NCI-H146 treated with DMSO at 0.1 percent for 48 hours (cell line): ENCODE data around the gene CXCL11.
"Not testable (repeated sequence)": the region's sequence is repeated elsewhere in the genome, so short reads cannot be mapped to it uniquely, and the experiment has no call there.

Experiments
- DNase-seq: peaks from one replicate; lab custom pipeline; 2025; ENCODE audit not compliant: unreplicated experiment; lab: John Stamatoyannopoulos, UW

CXCL11 gene

DNA sequence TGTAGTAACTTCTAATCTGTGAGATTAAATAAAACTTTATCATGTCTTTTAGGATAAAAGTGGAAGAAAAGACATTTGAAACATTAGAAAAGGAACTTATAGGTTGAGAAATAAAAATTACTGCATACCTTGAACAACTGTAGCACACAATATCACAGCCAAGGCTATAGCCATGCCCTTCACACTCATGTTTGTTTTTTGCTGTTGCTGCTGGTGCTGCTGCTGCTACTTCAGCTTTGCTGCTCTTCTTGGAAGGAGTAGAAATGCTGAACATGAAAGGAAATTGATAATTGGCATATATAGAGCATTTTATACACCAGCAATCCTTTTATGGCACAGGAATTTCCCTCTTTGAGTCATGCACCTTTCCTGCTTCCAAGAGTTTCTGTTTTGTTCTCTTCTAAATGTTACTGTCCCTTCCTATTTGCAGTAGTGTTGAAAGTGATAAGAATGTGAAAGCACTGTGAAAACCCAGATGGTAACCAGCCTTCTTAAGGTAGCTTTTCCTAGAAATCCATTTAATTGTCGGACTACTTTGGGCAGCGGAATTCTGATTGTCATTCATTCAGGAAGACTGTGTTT lies at the start of gene CXCL11:
CXCL11 (minus strand) TSS at position 272 of the 582 bp plus-strand sequence; CDS start at position 189, 83 bp downstream.
- no peak for DNase-seq

DNA sequence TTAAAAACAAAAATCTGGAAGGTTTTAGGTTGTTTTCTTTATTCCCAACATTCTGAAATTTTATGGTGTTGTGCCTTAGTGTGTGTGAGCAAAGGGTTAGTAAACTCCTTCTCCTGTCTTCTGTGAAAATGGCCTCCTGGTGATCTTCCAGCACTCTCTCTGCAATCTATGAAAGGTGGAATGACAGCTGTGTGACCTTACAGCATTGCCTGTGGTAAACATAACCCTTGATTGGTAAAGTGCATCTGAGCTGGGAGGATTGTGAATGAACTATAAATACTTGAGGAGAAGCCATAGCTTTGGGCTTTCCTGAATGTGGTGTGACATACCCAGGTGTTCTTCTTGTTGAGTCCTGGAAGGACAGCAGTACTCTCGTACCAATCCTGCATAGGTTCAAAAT lies 48.7 kb upstream of the CXCL11 start:
- no peak for DNase-seq

DNA sequence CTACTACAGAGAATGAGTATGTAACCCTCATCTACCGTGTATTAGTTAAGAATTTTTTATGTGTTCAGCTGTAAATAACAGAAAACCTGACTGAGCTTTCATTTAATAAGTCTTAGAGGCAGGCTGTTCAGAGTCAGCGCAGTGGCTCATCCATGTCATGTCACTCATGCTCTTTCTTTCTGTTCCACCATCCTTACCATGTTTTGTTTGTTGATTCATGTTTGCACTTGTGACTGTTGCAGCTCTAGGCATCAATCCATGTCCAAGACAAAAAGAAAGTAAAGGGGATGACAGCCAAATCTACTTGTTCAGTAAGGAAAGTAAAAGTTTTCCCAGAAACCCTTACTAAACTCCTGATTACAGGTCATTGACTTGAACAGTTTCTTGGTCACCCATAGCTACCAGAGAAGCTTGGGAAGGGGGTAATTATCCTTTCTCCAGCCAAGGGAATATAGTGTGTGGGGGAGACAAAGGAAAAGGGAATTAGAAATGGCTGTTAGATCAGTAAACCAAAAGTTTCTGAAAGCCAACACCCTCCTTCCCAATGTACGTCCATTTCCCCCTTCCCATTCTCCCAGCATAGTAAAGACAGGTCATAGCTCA lies 47.6 kb upstream of the CXCL11 start:
- DNase-seq: no peak

DNA sequence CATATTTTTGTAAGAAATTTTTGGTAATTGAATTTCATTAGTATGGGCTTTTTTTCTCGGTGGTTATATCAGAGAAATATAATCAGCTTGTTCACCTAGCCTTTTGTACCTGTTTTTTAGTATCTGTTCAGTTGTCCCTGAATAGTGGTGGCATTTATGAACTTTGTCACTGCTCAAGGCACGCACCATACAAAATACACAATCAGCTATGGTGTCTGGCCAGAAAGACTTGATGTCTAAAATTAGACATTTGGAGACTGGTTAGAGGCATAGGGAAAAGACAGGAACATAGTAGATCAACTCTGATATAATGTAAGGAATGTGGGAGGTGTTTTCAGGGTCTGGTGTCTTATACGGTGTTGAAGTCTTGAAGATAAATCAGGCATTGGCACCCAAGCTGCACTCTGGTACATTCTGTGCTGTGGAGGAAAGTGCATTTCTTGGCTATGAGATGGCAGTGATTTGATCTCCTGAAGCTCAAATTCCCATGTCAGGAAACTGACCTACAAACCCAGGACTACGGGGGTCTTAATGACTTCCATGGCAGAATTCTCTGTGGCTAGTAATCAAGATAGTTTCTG lies 42.3 kb upstream of the CXCL11 start:
- DNase-seq: no peak

DNA sequence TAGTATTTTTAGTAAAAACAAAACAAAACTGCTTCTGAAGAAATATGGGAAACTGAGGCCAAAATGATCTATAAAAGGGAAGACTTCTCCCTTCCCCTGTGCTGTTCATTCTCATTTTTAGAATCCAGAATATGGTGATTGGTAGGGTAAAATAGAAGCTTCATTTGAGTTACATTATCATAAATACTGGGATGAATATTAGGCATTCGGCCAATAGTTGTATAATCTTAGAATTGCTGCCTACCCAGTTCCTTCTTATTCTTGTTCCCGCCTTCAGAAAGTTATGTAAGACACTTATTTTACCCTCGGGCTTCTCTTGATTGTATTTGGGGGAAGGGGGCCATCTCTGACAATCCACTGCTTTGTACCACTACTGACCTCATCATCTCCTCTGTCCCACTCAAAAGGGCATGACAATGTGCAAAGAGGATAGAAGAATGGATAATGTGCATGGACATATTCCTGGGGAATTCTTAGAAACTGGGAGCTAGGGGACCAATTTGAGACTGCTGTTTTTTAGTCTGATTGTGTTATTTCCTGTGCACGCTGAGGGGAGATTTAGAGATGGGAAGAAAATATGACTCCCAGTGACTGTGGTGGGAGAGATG lies 39.2 kb upstream of the CXCL11 start:
- no peak for DNase-seq

DNA sequence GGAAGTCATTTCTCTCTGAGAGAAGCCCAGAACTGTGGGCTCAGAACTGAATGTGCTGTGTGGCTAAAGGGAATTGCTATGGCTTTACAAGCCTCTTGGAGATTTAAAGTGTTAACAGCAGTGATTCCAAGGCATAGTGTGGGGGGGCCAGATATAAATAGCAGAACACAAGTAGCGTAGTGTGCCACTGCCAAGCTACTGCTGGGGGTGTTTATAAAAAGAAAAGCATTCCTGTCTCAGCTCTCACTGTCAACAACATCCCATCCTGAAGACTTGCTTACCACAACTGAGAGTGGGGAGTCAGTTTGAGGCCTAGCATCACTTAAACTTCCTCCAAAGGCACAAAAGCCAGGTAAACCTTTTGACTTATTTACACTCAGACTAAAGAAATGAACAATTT lies 38.6 kb upstream of the CXCL11 start, which contains the start of gene ART3:
ART3 (plus strand) TSS at position 242 of the 400 bp plus-strand sequence. CDS start 1,181 bp downstream, outside the sequence.
- DNase-seq: no peak

DNA sequence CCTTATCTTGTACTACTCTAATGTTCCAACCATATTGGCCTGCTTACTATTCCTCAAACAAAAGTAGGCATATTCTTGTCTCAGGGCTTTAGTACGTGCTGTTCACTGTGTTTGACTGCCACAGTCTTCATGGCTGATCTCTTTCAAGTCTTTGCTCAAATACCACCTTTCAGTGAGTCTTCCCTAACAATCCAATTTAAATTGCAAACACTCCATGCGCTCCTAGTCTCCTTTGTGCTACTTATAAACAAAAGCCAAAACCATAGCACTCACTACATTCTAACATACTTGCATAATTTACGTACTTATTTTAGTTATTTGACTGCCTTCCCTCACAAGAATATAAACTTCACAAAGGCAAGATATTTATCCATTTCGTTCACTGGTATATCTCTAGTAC lies 36.9 kb upstream of the CXCL11 start:
- no peak for DNase-seq

DNA sequence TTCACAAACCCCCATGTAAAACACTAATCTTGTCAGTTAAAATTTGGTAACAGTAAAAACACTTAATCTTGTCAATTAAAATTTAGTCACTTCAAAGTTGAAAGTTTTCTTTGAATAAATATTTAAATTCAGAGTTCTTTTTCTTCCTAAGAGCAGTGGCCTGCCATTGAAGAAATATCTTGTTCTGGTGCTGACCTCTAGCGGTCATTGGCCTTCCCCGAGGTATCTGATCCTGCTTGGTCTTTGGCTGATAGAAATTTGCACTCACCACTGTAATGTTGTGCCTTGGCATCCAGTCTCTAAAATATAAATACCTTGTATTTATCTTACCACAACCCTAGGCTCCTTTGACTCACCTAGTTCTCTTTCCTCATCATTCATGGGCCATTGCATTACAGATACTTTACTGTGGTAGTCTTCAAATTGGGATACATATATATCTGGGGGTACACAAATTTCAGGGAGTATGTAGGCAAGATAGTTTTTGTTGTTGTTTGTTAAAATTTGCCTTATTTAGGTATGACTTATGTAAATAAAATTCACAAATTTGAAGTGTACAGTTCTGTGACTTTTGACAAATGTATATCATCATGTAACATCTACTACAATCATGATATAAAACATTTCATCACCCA lies 31.9 kb upstream of the CXCL11 start:
- DNase-seq: peak; percentile 40

DNA sequence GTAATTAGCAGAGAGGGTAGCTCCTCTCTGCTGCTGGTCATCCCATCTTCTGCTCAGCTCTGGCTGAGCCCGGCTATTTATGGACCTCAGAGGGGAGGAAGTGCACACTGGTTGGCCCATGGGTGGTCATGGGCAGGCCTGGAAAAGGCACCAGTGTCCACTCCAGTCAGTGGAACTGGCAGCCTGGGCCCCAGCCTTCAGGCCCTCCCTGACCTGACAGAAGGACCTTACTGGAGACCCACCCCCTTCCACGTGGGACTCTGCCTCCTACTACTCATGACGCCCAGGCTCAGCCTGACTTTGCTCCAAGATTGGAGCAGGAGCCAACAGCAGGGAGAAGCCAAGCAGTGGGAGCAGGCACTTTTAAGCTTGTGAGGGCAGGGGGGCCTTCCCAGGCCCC lies 30.7 kb upstream of the CXCL11 start:
- DNase-seq: no peak

DNA sequence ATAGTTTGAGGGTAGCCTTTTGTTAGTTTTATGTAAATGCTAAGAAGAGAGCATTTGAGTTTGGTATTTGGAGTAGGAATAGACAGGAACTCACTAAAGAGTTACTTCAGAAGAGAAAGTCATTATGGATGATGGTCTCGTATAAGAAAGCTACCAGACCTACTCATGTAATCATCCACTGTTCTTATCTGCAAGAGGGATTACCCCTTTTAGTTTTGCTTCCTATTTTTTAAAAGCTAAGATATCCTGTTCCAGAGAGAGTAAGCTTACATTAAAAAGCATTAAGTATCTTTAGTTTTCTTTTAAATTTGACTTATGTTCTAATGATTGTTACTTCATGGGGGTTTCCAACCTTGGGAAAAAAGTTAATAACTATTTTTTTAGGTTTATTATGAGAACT lies 26.1 kb upstream of the CXCL11 start:
- DNase-seq: no peak

DNA sequence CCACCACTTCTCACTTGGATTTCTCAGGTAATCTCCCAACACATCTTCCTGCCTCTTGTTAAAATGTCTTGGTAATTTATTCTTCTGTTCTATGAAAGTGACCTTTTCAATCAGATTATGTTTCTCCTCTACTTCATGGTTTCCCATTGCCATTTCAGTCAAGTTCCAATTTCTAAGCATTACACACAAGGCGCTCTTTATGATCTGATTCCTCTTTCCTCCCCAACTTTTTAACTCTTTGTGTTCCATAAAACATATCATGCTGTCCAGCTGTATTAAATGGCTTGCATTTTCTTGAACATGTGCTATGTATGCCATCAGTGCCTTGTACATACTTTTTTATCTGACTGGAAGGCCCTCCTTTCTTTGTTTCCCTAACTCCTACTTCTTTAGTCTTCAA lies 25.6 kb upstream of the CXCL11 start:
- no peak for DNase-seq

DNA sequence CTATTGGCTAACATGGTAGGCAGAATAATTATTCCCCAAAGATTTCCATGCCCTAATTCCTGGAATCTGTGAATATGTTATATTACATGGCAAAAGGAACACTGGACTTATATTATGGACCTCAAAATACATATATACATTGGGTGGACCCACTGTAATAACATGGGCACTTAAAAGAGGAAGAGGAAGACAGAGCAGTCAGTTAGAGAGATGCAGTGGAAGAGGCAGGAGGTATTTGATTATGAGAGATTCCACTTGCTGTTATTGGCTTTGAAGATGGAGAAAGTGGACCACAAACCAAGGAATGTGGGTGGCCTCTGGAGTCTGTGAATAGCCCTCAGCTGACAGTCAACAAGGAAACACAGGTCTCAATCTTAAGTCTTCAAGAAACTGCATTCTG lies 24.6 kb upstream of the CXCL11 start:
- DNase-seq: no peak

DNA sequence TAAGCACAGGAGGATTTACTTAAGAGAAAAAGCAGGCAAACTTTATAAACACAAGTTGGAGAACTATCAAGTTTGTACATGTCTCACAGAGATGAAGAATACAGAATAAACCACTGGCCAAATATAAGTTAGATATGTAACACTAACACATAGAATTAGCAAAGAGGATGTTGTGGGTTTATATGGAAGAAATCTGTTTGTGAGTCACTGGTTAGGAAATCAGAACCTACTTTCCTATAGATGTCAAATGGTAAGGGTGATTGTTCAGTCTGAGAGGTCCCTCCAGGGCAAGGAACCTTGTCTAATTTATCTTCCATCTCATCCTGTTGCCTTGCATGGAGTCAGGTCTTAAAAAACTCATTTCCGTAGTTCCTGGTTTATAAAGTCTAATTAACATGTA lies 23.9 kb upstream of the CXCL11 start:
- DNase-seq: no peak

DNA sequence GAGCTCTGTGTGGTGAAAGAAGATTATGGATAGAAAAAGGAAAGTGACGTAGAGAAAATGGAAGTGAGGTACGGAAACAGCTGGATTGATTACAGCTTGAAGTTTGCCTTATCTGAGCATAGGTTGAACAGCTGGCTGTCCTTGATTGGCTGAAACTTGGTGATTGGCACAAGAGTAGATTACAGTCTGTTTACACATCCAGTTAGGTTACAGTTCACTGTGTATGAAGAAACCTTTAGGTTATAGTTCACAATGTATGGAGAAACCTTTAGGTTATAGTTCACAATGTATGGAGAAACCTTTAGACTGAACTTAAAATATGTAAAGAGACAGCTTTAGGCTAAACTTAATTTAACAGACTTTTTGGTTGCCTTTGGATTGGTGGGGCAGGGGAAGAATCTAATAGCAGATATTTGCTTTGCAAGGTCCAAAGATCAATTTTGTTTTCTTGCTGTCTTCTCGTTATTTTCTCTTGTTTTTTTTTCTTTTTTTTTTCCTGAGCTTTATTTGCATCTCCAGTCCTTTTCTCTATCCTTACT lies 23.1 kb upstream of the CXCL11 start:
- DNase-seq: no peak

DNA sequence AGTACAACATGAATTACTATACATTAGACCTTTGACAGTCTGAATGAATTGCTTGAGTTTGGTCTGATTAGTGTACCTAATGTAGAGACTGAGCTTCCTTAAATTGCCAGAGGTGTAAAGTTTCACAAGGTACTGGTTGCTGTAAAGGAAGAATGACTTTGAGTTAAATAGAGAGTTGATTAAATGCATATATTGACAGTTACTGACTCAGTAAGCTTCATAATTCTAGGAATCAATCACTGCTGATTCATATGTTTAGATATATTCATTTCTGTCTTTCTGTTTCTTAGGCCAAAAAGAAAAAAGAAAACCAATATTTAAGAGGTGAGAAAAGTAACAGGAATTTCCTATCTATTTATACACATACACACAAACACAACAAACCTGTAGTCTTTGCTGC lies 22.4 kb upstream of the CXCL11 start:
- no peak for DNase-seq

DNA sequence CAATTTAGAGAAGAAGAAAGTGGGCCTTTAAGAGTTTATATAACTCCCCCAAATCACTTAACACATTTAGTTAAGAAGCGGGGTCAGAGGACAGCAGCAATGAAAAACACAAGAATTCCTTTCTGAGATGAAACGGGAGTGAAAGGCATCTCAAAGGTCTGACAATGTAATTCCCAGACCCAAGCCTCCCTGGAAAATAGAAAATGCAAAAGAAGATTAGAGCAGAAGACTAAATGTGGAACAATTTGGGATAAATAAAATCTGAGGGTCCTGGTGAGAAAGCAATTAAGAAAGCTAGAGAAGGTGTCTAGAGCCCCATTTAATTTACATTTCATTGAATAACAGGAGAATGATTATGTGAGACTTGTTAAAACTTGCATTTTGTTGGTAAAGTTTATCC lies 19.6 kb upstream of the CXCL11 start:
- no peak for DNase-seq

DNA sequence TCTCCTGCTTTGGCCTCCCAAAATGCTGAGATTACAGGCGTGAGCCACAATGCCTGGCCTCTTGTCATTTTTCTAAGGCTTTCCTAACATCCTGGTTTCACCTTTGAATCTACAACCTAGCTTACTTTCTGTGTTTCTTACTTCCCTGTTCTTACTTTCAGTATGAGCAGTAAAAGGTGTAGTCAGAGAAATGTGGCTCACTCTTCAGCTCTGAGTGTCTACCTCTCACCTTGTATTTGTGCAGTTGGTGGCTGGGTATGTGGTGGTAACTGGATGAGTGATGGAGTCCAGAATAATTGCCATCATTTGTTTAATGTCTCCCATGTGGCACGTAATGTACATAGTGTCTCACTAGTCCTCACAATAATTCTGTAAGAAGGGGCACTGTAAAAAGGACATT lies 19.1 kb upstream of the CXCL11 start:
- DNase-seq: no peak

DNA sequence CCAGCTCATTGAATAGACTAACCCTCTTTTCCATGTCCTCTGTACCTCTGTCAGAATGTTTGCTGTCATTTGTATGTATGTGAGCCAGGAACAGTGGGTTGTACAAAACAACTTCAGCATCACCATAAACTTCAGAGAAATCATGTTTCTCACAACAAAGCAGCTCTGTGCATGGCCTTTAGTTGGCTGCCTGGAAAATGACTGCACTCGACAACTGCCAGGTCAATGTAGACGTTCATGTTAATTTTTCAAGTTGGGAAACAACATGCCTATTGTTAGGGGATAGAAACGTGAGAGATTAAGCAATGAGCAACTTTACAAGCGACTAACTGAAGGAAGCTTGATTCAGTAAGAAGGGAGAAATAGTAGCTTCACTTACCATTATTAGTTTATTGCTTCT lies 17.9 kb upstream of the CXCL11 start:
- no peak for DNase-seq

DNA sequence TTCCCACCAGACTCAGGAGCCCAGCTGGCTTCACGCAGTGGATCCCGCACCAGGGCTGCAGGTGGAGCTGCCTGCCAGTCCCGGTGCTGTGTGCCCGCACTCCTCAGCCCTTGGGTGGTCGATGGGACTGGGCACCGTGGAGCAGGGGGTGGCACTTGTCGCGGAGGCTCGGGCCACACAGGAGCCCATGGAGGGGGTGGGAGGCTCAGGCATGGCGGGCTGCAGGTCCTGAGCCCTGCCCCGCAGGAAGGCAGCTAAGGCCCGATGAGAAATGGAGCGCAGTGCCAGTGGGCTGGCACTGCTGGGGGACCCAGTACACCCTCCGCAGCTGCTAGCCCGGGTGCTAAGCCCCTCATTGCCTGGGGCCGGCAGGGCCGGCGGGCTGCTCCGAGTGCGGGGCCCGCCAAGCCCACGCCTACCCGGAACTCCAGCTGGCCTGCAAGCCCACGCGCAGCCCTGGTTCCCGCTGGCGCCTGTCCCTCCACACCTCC lies 14.7 kb upstream of the CXCL11 start:
- not testable (repeated sequence) for DNase-seq

DNA sequence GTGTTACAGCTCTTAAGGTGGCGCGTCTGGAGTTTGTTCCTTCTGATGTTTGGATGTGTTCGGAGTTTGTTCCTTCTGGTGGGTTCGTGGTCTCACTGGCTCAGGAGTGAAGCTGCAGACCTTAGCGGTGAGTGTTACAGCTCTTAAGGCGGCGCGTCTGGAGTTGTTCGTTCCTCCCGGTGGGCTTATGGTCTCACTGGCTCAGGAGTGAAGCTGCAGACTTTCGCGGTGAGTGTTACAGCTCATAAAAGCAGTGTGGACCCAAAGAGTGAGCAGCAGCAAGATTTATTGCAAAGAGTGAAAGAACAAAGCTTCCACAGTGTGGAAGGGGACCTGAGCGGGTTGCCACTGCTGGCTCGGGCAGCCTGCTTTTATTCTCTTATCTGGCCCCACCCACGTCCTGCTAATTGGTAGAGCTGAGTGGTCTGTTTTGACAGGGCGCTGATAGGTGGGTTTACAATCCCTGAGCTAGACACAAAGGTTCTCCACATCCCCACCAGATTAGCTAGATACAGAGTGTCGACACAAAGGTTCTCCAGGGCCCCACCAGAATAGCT lies 14.1 kb upstream of the CXCL11 start:
- not testable (repeated sequence) for DNase-seq

DNA sequence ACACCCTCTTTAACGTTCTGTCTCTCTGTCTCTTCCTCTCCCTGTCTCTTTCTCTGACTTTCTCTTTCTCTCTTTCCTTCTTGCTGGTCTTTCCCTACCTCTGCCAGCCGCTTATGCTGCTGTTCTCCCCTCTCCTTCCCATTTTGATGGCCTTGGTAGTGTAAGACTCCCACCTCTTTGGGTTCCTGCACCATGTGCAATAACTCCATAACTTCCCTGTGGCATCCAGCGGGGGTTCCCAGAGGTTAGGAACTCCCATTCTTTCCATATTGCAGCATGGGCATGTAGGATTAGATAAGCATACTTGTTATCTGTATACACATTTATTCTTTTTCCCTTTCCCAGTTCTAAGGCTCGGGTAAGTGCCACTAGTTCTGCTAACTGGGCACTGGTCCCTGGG lies 8.8 kb upstream of the CXCL11 start:
- DNase-seq: not testable (repeated sequence)
